ENCODE measurements around the gene THAP8. TPM values are rescaled to one million over a fixed set of nuclear protein-coding genes. Genes with fewer than 3 reads are reported as not detected.

Gene THAP8
- total and polyA plus RNA-seq, 4 experiments from 2014 or later = 4.0 to 8.6 (median 6.0) TPM

GRCh38 chr19:36006955-36007354 is 47.1 kb downstream of the THAP8 start:
- CTCF ChIA-PET (ENCODE audit: partially characterized antibody) = no interaction called here
- Mint-ChIP-seq H3K27me3 (no peaks in the 10 kb centered on the region), H3K9me3 (no peaks in the 10 kb centered on the region), H3K4me3 (no peak overlapping the region), H3K27ac (no peak overlapping the region), H3K4me1 (peaks cover 12 to 18% (median 15%) of the 10 kb centered on the region in 4 donors), H3K36me3 (no peaks in the 10 kb centered on the region)
- intact Hi-C loops (cut with micrococcal nuclease) = no loop called here
- DNase-seq = no peak
- peaks cover 13% of the 10 kb centered on the region for H3K4me1 ChIP-seq (ENCODE audit: insufficient read depth, low read length)
- H3K36me3 ChIP-seq (ENCODE audit: insufficient read depth, low read length) = no peaks in the 10 kb centered on the region
- H3K9me3 ChIP-seq (ENCODE audit: control insufficient read depth in 1 of 2, low read length in 2 of 2) = no peaks in the 10 kb centered on the region
- H3K4me3 ChIP-seq (ENCODE audit: low read length in 2 of 2) = no peak overlapping the region
- H3K27me3 ChIP-seq (ENCODE audit: insufficient read depth, low read length) = no peaks in the 10 kb centered on the region
- POLR2A ChIA-PET (ENCODE audit: partially characterized antibody) = interaction anchor here (0.7 kb wide), 1 partner anchor 48 kb away, joined by 3 read pairs; no protein-coding TSS in a partner anchor
- H3K27ac ChIP-seq (ENCODE audit: low read depth, low read length) = no peak overlapping the region

DNA sequence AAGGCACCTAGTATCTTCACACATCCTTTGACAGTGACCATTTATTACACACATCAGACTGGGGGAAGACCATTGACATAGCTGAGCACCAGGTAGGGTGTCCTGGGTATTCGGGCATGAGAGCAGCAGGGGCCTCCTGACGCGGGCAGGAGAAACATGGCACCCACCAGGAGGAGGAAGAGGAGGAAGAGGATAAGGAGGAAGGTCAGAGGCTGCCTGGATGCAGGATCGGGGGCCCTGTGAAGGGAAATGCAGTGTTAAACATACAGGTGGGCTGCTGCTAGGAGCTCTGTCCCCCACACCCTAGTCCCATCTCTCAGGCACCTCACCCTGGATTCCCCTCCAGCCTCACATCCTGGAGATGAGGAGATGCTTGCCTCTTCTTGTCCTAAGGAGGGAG is 50.8 kb downstream of the THAP8 start:
- Histone ChIP-seq H3K9me3 (ENCODE audit: control insufficient read depth in 1 of 2, low read length in 2 of 2) (no peaks in the 10 kb centered on the region), H3K27me3 (ENCODE audit: insufficient read depth, low read length) (no peaks in the 10 kb centered on the region), H3K27ac (ENCODE audit: low read depth, low read length) (no peak overlapping the region), H3K4me3 (ENCODE audit: low read length in 2 of 2) (no peak overlapping the region), H3K36me3 (ENCODE audit: insufficient read depth, low read length) (no peaks in the 10 kb centered on the region), H3K4me1 (ENCODE audit: insufficient read depth, low read length) (no peaks in the 10 kb centered on the region)
- CTCF ChIA-PET (ENCODE audit: partially characterized antibody) = no interaction called here
- peaks cover 3 to 17% of the 10 kb centered on the region in 2 donors for H3K36me3 Mint-ChIP-seq
- H3K9me3 Mint-ChIP-seq = no peaks in the 10 kb centered on the region
- intact Hi-C loops (cut with micrococcal nuclease) = no loop called here
- H3K4me1 Mint-ChIP-seq = peaks cover 15 to 25% (median 19%) of the 10 kb centered on the region in 4 donors
- no peaks in the 10 kb centered on the region for H3K27me3 Mint-ChIP-seq
- peak overlapping the region in 1 of 8 donors; percentile 18 for H3K4me3 Mint-ChIP-seq
- peak overlapping the region in 1 of 7 donors; percentile 70 for H3K27ac Mint-ChIP-seq
- no peak for DNase-seq
- POLR2A ChIA-PET (ENCODE audit: partially characterized antibody) = interaction anchor here (1.4 kb wide), 1 partner anchor 11 kb away, joined by 3 read pairs; the partner anchor contains the start of gene ALKBH6

GRCh38 chr19:36001605-36002004 is 52.5 kb downstream of the THAP8 start:
- ChIA-PET POLR2A (ENCODE audit: partially characterized antibody) (interaction anchor here (0.6 to 1.2 kb wide), 3 partner anchors 12 to 72 kb away, joined by 3 read pairs; partner anchors contain the start of genes ALKBH6 and THAP8), CTCF (ENCODE audit: partially characterized antibody) (interaction anchor here (0.5 to 1.1 kb wide), 4 partner anchors 169 to 547 kb away, joined by 3 to 4 read pairs (median 4); no protein-coding TSS in a partner anchor)
- no peaks in the 10 kb centered on the region for H3K36me3 ChIP-seq (ENCODE audit: insufficient read depth, low read length)
- H3K4me3 Mint-ChIP-seq = no peak overlapping the region
- no peak overlapping the region for H3K27ac ChIP-seq (ENCODE audit: low read depth, low read length)
- no peaks in the 10 kb centered on the region for H3K27me3 Mint-ChIP-seq
- H3K4me3 ChIP-seq (ENCODE audit: low read length in 2 of 2) = no peak overlapping the region
- H3K9me3 ChIP-seq (ENCODE audit: control insufficient read depth in 1 of 2, low read length in 2 of 2) = no peaks in the 10 kb centered on the region
- intact Hi-C loops (cut with micrococcal nuclease) = no loop called here
- peaks cover 7 to 25% of the 10 kb centered on the region in 2 donors for H3K36me3 Mint-ChIP-seq
- peaks cover 22 to 35% (median 29%) of the 10 kb centered on the region in 4 donors for H3K4me1 Mint-ChIP-seq
- no peaks in the 10 kb centered on the region for H3K27me3 ChIP-seq (ENCODE audit: insufficient read depth, low read length)
- H3K4me1 ChIP-seq (ENCODE audit: insufficient read depth, low read length) = peaks cover 8% of the 10 kb centered on the region
- no peaks in the 10 kb centered on the region for H3K9me3 Mint-ChIP-seq
- no peak overlapping the region for H3K27ac Mint-ChIP-seq
- no peak for DNase-seq

DNA sequence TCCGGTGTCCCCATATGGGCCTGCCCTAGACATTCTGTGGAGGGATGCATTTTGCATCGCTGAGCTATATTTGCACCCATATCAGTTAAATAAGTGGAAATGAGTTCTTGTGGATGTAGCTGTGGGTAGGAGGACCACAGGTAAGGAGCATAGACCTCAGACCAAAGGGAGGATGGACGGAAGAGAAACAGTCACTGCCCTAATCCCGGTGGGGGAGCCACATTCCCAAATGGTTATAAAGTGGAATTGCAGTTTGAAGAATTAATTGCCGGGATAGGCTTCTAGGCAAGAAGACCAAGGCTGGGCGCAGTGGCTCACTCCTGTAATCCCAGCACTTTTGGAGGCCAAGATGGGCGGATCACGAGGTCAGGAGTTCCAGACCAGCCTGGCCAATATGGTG is 57.3 kb downstream of the THAP8 start:
- ChIA-PET POLR2A (ENCODE audit: partially characterized antibody) (interaction anchor here (1.2 to 3.2 kb wide), 3 partner anchors 45 to 118 kb away, joined by 3 to 15 read pairs (median 3); partner anchors contain the start of genes POLR2I, TBCB, THAP8 and WDR62), CTCF (ENCODE audit: partially characterized antibody) (interaction anchor here (1.0 to 1.2 kb wide), 3 partner anchors 38 to 132 kb away, joined by 3 read pairs; no protein-coding TSS in a partner anchor)
- H3K4me1 Mint-ChIP-seq = peaks cover 23 to 56% (median 43%) of the 10 kb centered on the region in 4 donors

GRCh38 chr19:35995048-35995993 is 58.8 kb downstream of the THAP8 start, which contains the start of gene SDHAF1:
Gene SDHAF1, plus strand, starts transcription at chr19:35995188. Its CDS starts 87 bp downstream, at chr19:35995275.
- intact Hi-C loops (cut with micrococcal nuclease) = loop anchor here (1.0 to 2.0 kb wide), 4 partner anchors 19 to 119 kb away; partner anchors contain the start of genes ALKBH6, POLR2I, TBCB and THAP8
- no peaks in the 10 kb centered on the region for H3K9me3 ChIP-seq (ENCODE audit: control insufficient read depth in 1 of 2, low read length in 2 of 2)
- H3K9me3 Mint-ChIP-seq = no peaks in the 10 kb centered on the region
- H3K36me3 ChIP-seq (ENCODE audit: insufficient read depth, low read length) = no peaks in the 10 kb centered on the region
- H3K36me3 Mint-ChIP-seq = peaks cover 4 to 19% of the 10 kb centered on the region in 2 donors
- H3K27me3 Mint-ChIP-seq = no peaks in the 10 kb centered on the region
- peak; percentile 87 to 92 (median 87) for DNase-seq
- peak within 1 kb of the TSS; percentile 69 to 82 for H3K4me3 ChIP-seq (ENCODE audit: low read length in 2 of 2)
- POLR2A ChIA-PET (ENCODE audit: partially characterized antibody) = interaction anchor here (1.2 to 3.2 kb wide), 9 partner anchors 14 to 120 kb away, joined by 3 to 20 read pairs (median 8); partner anchors contain the start of genes ALKBH6, POLR2I, TBCB and THAP8
- CTCF ChIA-PET (ENCODE audit: partially characterized antibody) = interaction anchor here (1.2 to 1.7 kb wide), 3 partner anchors 19 to 133 kb away, joined by 3 to 8 read pairs (median 4); partner anchors contain the start of gene ALKBH6
- peak within 1 kb of the TSS; percentile 91 to 96 (median 94) for H3K4me3 Mint-ChIP-seq
- peaks cover 20 to 48% (median 37%) of the 10 kb centered on the region in 4 donors for H3K4me1 Mint-ChIP-seq
- peak within 1 kb of the TSS; percentile 71 for H3K27ac ChIP-seq (ENCODE audit: low read depth, low read length)
- H3K27me3 ChIP-seq (ENCODE audit: insufficient read depth, low read length) = no peaks in the 10 kb centered on the region
- peak within 1 kb of the TSS; percentile 92 to 97 (median 97) for H3K27ac Mint-ChIP-seq
- peaks cover 26% of the 10 kb centered on the region for H3K4me1 ChIP-seq (ENCODE audit: insufficient read depth, low read length)

More for the DNA sequence above, 57.3 kb downstream of the THAP8 start:
- intact Hi-C loops (cut with micrococcal nuclease) = no loop called here
- peaks cover 26% of the 10 kb centered on the region for H3K4me1 ChIP-seq (ENCODE audit: insufficient read depth, low read length)
- Mint-ChIP-seq H3K27ac (peak overlapping the region; percentile 19 to 96 (median 83)), H3K4me3 (peak overlapping the region; percentile 85 to 91 (median 88)), H3K27me3 (no peaks in the 10 kb centered on the region), H3K9me3 (no peaks in the 10 kb centered on the region), H3K36me3 (peaks cover 7 to 30% of the 10 kb centered on the region in 2 donors)
- DNase-seq = no peak
- H3K36me3 ChIP-seq (ENCODE audit: insufficient read depth, low read length) = no peaks in the 10 kb centered on the region
- no peaks in the 10 kb centered on the region for H3K27me3 ChIP-seq (ENCODE audit: insufficient read depth, low read length)
- no peak overlapping the region for H3K4me3 ChIP-seq (ENCODE audit: low read length in 2 of 2)
- H3K9me3 ChIP-seq (ENCODE audit: control insufficient read depth in 1 of 2, low read length in 2 of 2) = no peaks in the 10 kb centered on the region
- H3K27ac ChIP-seq (ENCODE audit: low read depth, low read length) = peak overlapping the region; percentile 71

- Histone ChIP-seq H3K27me3 (ENCODE audit: insufficient read depth, low read length) (no peaks in the 10 kb centered on the region), H3K9me3 (ENCODE audit: control insufficient read depth in 1 of 2, low read length in 2 of 2) (no peaks in the 10 kb centered on the region), H3K27ac (ENCODE audit: low read depth, low read length) (no peak overlapping the region), H3K36me3 (ENCODE audit: insufficient read depth, low read length) (no peaks in the 10 kb centered on the region), H3K4me1 (ENCODE audit: insufficient read depth, low read length) (peaks cover 26% of the 10 kb centered on the region), H3K4me3 (ENCODE audit: low read length in 2 of 2) (no peak overlapping the region)
- H3K27me3 Mint-ChIP-seq = no peaks in the 10 kb centered on the region
- peak overlapping the region in 5 of 7 donors; percentile 27 to 82 (median 48) for H3K27ac Mint-ChIP-seq
- no peak for DNase-seq
- intact Hi-C loops (cut with micrococcal nuclease) = loop anchor here (2.0 kb wide), 1 partner anchor 121 kb away; the partner anchor contains the start of genes POLR2I and TBCB
- H3K36me3 Mint-ChIP-seq = peaks cover 4 to 13% of the 10 kb centered on the region in 2 donors
- H3K4me1 Mint-ChIP-seq = peaks cover 14 to 38% (median 28%) of the 10 kb centered on the region in 4 donors
- peak overlapping the region; percentile 47 to 96 (median 72) for H3K4me3 Mint-ChIP-seq
- POLR2A ChIA-PET (ENCODE audit: partially characterized antibody) = interaction anchor here (0.7 to 3.2 kb wide), 9 partner anchors 18 to 121 kb away, joined by 3 to 20 read pairs (median 8); partner anchors contain the start of genes ALKBH6, POLR2I, TBCB and THAP8
- CTCF ChIA-PET (ENCODE audit: partially characterized antibody) = interaction anchor here (0.7 to 1.7 kb wide), 4 partner anchors 28 to 134 kb away, joined by 3 to 8 read pairs (median 4); no protein-coding TSS in a partner anchor
- no peaks in the 10 kb centered on the region for H3K9me3 Mint-ChIP-seq
Observed at GRCh38 chr19:35993923-35994598, 60.0 kb downstream of the THAP8 start.

Data from CD4-positive, alpha-beta memory T cell (primary cell).